ENCODE data around the gene SZT2.

DNA sequence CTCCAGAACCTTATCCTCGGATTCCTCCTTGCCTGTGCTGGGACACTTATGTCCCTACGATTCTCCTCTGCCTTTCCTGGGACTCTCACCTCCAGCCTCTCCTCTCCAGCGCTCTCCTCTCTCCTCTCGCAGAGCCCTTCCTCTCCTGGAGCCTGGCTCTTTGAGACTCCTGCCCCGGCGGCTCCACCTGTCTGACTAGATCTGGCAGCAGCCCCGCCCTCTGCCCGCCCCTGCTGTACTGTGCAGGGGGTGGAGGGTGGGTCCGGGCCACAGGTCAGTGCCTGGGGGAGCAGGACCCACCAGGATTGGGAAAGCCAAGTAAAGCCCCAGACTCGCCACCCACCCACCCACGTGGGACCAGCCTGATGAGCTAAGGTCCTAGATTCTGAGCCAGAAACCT lies 23.5 kb upstream of the SZT2 start:
- TF ChIP-seq, protein P1, sequence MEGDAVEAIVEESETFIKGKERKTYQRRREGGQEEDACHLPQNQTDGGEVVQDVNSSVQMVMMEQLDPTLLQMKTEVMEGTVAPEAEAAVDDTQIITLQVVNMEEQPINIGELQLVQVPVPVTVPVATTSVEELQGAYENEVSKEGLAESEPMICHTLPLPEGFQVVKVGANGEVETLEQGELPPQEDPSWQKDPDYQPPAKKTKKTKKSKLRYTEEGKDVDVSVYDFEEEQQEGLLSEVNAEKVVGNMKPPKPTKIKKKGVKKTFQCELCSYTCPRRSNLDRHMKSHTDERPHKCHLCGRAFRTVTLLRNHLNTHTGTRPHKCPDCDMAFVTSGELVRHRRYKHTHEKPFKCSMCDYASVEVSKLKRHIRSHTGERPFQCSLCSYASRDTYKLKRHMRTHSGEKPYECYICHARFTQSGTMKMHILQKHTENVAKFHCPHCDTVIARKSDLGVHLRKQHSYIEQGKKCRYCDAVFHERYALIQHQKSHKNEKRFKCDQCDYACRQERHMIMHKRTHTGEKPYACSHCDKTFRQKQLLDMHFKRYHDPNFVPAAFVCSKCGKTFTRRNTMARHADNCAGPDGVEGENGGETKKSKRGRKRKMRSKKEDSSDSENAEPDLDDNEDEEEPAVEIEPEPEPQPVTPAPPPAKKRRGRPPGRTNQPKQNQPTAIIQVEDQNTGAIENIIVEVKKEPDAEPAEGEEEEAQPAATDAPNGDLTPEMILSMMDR (IDR thresholded peaks at IDR 0.05; ENCODE audit: low read depth, low read length, poor library complexity, severe bottlenecking), result no peak
- no peak for TF ChIP-seq EZH2phosphoT487 (IDR thresholded peaks at IDR 0.05; ENCODE audit: borderline replicate concordance, low read length)

All from DOHH2 (cell line).